GM12878 (cell line): Measurements from ENCODE around the gene LIF.

Experiments used
- EZH2 ChIP-seq: IDR thresholded peaks from 2 replicates; pipeline ENCODE4 v1.6.1; 2012; ENCODE audit warnings: low read depth, mild to moderate bottlenecking, control low read depth, inconsistent platforms, low read length, borderline replicate concordance; ENCODE audit not compliant: control insufficient read depth
- SIN3A ChIP-seq: IDR thresholded peaks from 2 replicates; pipeline ENCODE4 v1.6.1; 2012; ENCODE audit warnings: low read depth, low read length, improper control_type of control experiment
- TCF3 ChIP-seq: IDR thresholded peaks from 2 replicates; pipeline ENCODE4 v1.6.1; 2012; ENCODE audit warnings: low read depth, mild to moderate bottlenecking, low read length, borderline replicate concordance; ENCODE audit not compliant: insufficient read depth
- ZBTB4 ChIP-seq: fragments of 450-650 bp; formaldehyde crosslinking; IDR thresholded peaks from 2 replicates; pipeline ENCODE4 v1.4.0; 2022; ENCODE audit warnings: mild to moderate bottlenecking, moderate library complexity
- ZNF24 ChIP-seq: fragments of 450-650 bp; IDR thresholded peaks from 2 replicates; pipeline ENCODE4 v1.6.1; 2017; ENCODE audit warnings: antibody characterized with exemption, mild to moderate bottlenecking

- TF ChIP-seq ZNF24, result no peak
- TF ChIP-seq ZBTB4, result no peak
- no peak for TF ChIP-seq SIN3A
- no peak for TF ChIP-seq TCF3
- TF ChIP-seq EZH2, result no peak
Measured at GRCh38 chr22:30205281-30206115, 41.1 kb downstream of the LIF start.
